ENCODE data around the gene WASHC4.
A peak's percentile ranks its signal among the peaks of the same experiment; 100 is the strongest.

Gene WASHC4, protein sequence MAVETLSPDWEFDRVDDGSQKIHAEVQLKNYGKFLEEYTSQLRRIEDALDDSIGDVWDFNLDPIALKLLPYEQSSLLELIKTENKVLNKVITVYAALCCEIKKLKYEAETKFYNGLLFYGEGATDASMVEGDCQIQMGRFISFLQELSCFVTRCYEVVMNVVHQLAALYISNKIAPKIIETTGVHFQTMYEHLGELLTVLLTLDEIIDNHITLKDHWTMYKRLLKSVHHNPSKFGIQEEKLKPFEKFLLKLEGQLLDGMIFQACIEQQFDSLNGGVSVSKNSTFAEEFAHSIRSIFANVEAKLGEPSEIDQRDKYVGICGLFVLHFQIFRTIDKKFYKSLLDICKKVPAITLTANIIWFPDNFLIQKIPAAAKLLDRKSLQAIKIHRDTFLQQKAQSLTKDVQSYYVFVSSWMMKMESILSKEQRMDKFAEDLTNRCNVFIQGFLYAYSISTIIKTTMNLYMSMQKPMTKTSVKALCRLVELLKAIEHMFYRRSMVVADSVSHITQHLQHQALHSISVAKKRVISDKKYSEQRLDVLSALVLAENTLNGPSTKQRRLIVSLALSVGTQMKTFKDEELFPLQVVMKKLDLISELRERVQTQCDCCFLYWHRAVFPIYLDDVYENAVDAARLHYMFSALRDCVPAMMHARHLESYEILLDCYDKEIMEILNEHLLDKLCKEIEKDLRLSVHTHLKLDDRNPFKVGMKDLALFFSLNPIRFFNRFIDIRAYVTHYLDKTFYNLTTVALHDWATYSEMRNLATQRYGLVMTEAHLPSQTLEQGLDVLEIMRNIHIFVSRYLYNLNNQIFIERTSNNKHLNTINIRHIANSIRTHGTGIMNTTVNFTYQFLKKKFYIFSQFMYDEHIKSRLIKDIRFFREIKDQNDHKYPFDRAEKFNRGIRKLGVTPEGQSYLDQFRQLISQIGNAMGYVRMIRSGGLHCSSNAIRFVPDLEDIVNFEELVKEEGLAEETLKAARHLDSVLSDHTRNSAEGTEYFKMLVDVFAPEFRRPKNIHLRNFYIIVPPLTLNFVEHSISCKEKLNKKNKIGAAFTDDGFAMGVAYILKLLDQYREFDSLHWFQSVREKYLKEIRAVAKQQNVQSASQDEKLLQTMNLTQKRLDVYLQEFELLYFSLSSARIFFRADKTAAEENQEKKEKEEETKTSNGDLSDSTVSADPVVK

DNA sequence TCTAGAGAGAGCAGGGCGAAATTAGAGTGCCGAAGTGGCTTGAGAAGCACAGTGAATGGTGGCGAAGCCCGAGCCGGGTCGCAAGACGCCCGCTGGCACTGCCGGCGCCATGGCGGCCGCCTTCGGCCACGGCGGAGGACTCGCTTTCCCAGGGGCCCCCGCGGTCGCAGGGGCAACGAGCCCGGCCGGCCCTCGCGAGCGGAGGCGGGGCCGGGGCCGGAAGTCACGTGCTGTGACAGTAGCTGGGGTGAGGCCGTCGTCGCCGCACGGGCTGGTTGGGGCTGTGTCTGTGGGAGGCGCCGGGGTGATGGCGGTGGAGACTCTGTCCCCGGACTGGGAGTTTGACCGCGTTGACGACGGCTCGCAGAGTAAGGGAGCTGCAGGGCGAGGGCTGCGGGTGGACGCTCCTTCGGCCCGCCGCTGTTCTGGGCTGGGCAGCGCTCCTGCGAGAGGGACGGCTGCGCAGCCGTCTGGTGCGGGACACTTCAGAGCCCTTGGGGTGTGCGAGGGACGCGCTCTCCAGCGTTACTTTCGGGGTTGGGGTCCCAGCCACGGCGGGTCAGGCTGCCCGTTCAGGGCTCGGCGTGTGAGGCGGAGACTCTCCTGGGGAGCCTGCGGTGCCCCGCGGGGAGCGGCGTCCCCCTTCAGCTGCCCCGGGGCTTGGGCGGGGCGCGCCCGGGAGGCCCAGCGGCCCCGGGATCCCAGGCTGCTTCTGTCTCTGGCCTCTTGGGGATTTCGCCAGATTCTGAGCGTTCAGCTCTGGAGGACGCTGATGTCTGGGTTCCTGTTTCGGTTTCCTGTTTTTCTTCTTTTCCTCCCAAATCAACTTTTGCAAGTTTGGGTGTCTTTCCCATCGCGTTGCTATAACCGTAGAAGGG lies at the start of gene WASHC4:
WASHC4 (plus strand) TSS at position 238 of the 878 bp plus-strand sequence; CDS start at position 308, 70 bp downstream.
- peak within 1 kb of the TSS; percentile 86 for H3K27ac ChIP-seq
- TF ChIP-seq, protein P1, sequence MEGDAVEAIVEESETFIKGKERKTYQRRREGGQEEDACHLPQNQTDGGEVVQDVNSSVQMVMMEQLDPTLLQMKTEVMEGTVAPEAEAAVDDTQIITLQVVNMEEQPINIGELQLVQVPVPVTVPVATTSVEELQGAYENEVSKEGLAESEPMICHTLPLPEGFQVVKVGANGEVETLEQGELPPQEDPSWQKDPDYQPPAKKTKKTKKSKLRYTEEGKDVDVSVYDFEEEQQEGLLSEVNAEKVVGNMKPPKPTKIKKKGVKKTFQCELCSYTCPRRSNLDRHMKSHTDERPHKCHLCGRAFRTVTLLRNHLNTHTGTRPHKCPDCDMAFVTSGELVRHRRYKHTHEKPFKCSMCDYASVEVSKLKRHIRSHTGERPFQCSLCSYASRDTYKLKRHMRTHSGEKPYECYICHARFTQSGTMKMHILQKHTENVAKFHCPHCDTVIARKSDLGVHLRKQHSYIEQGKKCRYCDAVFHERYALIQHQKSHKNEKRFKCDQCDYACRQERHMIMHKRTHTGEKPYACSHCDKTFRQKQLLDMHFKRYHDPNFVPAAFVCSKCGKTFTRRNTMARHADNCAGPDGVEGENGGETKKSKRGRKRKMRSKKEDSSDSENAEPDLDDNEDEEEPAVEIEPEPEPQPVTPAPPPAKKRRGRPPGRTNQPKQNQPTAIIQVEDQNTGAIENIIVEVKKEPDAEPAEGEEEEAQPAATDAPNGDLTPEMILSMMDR (conservative IDR thresholded peaks at IDR 0.05) = no peak

DNA sequence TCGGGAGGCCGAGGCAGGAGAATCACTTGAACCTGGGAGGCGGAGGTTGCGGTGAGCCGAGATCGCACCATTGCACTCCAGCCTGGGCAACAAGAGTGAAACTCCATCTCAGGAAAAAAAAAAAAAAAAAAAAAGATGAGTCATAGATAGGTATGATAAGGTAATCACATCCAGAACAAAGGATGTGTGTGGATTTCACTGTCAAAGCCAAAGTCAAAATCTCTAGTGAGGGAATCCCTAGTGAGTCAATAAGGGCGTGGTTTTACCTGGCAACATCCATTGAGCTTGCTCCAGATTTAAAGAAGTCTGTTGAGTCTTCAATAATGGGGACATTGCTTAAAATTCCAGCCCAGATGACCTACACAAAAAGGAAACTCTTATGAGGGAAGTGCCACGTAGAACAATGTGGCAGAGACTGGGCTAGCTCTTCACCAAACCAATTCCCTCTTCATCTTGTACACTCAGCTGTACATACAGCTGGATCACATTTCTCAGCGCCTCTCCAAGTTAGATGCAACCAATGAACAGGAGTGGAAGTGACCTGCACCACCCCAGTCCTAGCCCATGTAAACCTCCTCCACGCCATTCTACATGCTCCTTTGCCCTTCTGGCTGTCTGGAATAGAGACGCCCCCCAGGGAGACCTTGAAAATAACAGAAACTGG lies 46.7 kb upstream of the WASHC4 start:
- H3K27ac ChIP-seq = no peak overlapping the region
- TF ChIP-seq, protein P1 (conservative IDR thresholded peaks at IDR 0.05) = no peak

DNA sequence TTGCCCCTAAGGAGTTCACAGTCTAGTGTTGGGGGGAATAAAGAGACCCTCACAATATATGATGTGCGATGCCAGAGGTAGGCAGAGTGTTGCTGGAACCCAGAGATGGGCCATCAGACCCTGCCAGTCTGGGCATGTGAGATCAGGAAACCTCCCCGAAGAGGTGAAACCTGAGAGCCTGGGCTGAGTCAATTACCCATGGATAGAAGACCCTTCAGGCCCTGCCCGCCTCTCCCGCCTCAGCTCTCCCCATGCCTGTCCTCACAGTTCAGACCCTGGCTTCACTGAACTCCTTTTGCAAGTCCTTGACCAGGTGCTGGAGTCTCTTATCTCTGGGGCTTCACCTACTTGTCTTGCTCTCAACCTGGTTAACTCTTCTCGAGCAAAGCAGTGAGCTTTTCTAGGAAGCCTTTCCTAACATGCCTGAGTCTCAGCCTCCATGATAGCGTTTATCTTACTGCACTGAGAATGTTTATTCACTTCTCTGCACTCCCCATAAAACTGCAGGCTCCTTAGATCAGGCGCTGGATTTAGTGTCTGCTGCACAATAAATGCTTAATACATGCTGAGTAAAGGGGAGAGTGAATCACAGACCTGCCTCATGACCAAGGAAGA lies 42.9 kb upstream of the WASHC4 start:
- H3K27ac ChIP-seq = no peak overlapping the region
- TF ChIP-seq, protein P1 (conservative IDR thresholded peaks at IDR 0.05) = no peak

DNA sequence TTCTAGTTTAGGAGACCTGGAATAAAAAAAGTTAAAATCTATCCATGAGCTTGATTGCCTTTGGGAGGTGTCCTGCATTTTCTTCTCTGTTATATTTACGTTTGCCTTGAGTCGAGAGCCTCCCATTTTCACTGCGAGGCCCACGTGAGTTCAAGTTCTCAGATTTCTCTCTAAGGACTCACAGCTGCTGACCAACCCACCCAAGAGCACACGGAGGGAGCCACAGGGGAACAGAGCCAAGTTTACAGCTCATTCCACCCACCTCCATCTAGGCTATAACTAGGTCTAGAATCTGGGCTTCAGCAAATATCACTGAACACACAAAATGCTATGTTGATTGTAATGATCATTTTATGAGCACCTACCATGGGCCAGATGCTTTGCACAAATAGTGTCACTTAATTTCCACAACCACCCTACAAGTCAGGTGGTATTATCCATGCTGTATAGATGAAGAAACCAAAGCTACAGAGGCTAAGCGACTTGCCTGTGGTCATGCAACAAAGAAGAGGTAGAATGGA lies 40.0 kb upstream of the WASHC4 start:
- TF ChIP-seq, protein P1 (conservative IDR thresholded peaks at IDR 0.05) = no peak
- H3K27ac ChIP-seq = no peak overlapping the region

DNA sequence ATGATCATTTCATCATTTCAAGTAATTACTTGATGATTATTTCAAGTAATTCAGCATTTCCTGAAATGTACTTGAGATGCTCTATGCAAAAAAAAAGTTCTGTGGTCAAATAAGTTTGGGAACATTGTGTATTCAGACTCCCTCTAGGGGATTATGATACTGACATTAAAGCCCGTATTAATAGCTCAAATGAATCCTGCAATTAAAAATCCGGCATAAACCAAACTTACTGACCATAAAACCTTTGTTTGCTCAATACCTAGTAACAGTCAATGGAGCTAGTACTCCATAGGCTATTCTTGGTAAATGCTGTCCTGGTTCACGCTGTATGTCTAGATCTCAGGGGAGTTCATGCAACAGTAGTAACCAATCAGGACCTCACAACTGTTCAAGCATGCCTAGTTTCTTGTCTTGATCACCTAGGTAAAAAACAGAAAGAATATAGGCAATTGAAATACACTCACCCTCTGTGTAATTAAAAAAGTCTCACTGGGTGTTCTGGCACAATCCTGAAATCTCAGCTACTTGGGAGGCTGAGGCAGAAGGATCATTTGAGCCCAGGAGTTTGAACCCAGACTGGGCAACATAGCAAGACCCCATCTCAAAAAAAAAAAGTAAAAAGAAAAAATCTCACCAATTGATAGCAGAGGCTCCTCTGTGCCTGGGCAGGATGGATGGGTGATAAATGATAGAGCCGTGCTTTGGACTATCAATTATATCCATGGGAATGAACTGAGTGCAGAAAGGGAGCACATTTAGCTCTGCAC lies 37.4 kb upstream of the WASHC4 start:
- TF ChIP-seq, protein P1 (conservative IDR thresholded peaks at IDR 0.05) = no peak
- no peak overlapping the region for H3K27ac ChIP-seq

Data from VCaP (cell line).